ENCODE results near the gene CLDN5. TPM values are rescaled to one million over a fixed set of nuclear protein-coding genes. Genes with fewer than 3 reads are reported as not detected.

Gene CLDN5
- total RNA-seq, 1 donor from 2014 or later = 1.6 TPM

GRCh38 chr22:19503869-19504268 is 20.3 kb downstream of the CLDN5 start:
- no peaks in the 10 kb centered on the region for H3K36me3 ChIP-seq (ENCODE audit: control insufficient read depth, insufficient read depth, low read length)
- H3K4me3 ChIP-seq (ENCODE audit: low read depth, low read length) = no peak overlapping the region
- no peaks in the 10 kb centered on the region for H3K27me3 ChIP-seq (ENCODE audit: control insufficient read depth, insufficient read depth, low read length)
- TF ChIP-seq, protein P1, sequence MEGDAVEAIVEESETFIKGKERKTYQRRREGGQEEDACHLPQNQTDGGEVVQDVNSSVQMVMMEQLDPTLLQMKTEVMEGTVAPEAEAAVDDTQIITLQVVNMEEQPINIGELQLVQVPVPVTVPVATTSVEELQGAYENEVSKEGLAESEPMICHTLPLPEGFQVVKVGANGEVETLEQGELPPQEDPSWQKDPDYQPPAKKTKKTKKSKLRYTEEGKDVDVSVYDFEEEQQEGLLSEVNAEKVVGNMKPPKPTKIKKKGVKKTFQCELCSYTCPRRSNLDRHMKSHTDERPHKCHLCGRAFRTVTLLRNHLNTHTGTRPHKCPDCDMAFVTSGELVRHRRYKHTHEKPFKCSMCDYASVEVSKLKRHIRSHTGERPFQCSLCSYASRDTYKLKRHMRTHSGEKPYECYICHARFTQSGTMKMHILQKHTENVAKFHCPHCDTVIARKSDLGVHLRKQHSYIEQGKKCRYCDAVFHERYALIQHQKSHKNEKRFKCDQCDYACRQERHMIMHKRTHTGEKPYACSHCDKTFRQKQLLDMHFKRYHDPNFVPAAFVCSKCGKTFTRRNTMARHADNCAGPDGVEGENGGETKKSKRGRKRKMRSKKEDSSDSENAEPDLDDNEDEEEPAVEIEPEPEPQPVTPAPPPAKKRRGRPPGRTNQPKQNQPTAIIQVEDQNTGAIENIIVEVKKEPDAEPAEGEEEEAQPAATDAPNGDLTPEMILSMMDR (IDR thresholded peaks at IDR 0.05; ENCODE audit: insufficient read depth, low read length, poor library complexity, severe bottlenecking) = no peak
- DNase-seq (ENCODE audit: low read depth) = no peak

- TF ChIP-seq, protein P1 (IDR thresholded peaks at IDR 0.05; ENCODE audit: insufficient read depth, low read length, poor library complexity, severe bottlenecking) = no peak
- Histone ChIP-seq H3K4me3 (ENCODE audit: low read depth, low read length) (no peak overlapping the region), H3K36me3 (ENCODE audit: control insufficient read depth, insufficient read depth, low read length) (no peaks in the 10 kb centered on the region), H3K27me3 (ENCODE audit: control insufficient read depth, insufficient read depth, low read length) (no peaks in the 10 kb centered on the region)
- DNase-seq (ENCODE audit: low read depth) = no peak
Measured at GRCh38 chr22:19503367-19503766, 20.8 kb downstream of the CLDN5 start.

DNA sequence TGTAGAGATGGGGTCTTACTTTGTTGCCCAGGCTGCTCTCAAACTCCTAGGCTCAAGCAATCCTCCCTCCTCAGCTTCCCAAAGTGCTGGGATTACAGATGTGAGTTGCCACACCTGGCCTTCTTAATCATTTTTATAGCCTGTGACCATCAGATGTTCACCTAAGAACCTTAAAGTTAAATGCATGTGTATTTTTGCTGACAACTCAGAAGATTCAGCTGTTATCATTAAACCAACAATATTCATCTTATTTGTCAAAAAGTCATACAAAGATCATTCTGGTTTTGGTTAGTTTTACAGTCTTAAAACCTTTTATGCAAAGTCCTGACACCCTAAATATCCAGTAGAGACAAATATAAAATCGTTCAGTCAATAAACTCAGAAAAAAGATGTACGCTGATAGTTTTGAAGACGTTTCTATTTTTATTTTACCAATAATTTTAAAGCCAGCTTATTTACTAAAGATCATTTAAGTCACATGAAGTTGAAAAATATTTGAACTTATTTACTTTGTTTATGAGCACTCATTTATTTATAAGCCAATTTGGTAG is 22.2 kb downstream of the CLDN5 start:
- Histone ChIP-seq H3K4me3 (ENCODE audit: low read depth, low read length) (no peak overlapping the region), H3K27me3 (ENCODE audit: control insufficient read depth, insufficient read depth, low read length) (no peaks in the 10 kb centered on the region), H3K36me3 (ENCODE audit: control insufficient read depth, insufficient read depth, low read length) (no peaks in the 10 kb centered on the region)
- TF ChIP-seq, protein P1 (IDR thresholded peaks at IDR 0.05; ENCODE audit: insufficient read depth, low read length, poor library complexity, severe bottlenecking) = no peak
- DNase-seq (ENCODE audit: low read depth) = no peak

DNA sequence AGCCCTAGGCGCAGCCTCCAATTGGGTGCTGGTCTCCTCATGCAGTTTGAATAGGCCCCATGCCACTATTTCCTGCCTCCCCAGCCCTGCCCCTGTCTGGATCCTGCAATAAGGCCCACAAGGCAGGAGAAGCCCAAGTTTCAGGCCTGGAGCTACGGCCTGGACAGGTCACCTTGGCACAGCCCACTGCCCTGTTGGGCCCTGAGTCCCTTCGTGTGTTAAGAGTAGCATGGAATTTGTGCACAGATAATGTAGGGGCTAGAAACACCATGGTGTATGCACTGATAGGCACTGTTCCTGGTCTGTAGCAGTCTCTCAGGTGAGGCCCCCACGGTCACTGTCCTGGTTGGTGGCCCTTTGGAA is 24.3 kb downstream of the CLDN5 start:
- H3K27me3 ChIP-seq (ENCODE audit: control insufficient read depth, insufficient read depth, low read length) = no peaks in the 10 kb centered on the region
- TF ChIP-seq, protein P1 (IDR thresholded peaks at IDR 0.05; ENCODE audit: insufficient read depth, low read length, poor library complexity, severe bottlenecking) = no peak
- no peak for DNase-seq (ENCODE audit: low read depth)
- no peak overlapping the region for H3K4me3 ChIP-seq (ENCODE audit: low read depth, low read length)
- no peaks in the 10 kb centered on the region for H3K36me3 ChIP-seq (ENCODE audit: control insufficient read depth, insufficient read depth, low read length)

DNA sequence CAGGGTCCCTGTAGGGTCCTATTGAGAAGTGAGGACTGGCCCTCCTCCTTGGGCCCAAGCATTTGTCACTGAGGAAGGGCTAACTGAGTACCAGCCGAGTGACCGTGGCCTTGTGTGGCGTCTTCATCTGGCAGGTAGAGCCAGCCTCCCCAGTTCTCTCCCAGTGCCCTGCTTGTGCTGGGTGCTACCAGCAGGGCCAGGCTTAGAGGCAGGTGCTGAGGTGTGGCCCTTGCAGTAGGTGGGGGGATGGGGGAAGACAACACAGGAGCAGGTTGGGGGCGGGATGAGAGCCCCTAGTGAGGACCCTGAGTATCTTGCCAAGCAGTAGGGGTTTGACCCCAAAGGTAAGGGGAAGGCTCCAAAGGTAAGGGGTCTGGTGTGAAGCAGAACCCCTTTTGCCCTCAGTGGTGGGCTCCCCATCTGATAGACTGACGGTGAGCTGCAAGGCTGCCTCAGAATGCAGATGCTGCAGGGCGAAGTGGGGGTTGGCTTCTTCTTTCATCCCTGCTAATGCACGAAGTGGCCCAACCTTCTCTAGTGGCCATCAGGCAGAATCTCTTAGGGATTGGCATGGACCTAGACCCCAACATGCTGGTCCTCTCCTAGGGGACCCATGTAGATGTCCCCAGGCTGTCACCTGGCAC is 24.9 kb downstream of the CLDN5 start:
- no peak for DNase-seq (ENCODE audit: low read depth)
- Histone ChIP-seq H3K27me3 (ENCODE audit: control insufficient read depth, insufficient read depth, low read length) (no peaks in the 10 kb centered on the region), H3K4me3 (ENCODE audit: low read depth, low read length) (no peak overlapping the region), H3K36me3 (ENCODE audit: control insufficient read depth, insufficient read depth, low read length) (no peaks in the 10 kb centered on the region)
- TF ChIP-seq, protein P1 (IDR thresholded peaks at IDR 0.05; ENCODE audit: insufficient read depth, low read length, poor library complexity, severe bottlenecking) = no peak

GRCh38 chr22:19498866-19499190 is 25.4 kb downstream of the CLDN5 start:
- H3K4me3 ChIP-seq (ENCODE audit: low read depth, low read length) = no peak overlapping the region
- TF ChIP-seq, protein P1 (IDR thresholded peaks at IDR 0.05; ENCODE audit: insufficient read depth, low read length, poor library complexity, severe bottlenecking) = no peak
- DNase-seq (ENCODE audit: low read depth) = no peak
- H3K27me3 ChIP-seq (ENCODE audit: control insufficient read depth, insufficient read depth, low read length) = no peaks in the 10 kb centered on the region
- H3K36me3 ChIP-seq (ENCODE audit: control insufficient read depth, insufficient read depth, low read length) = no peaks in the 10 kb centered on the region
